GM19324 (cell line): ENCODE measurements around the gene THEM4.

Experiments used
- ATAC-seq: cut with Tn5 transposase; IDR thresholded peaks from one replicate; pipeline ENCODE4 v1.9.1; 2021; ENCODE audit warnings: mild to moderate bottlenecking, moderate library complexity; ENCODE audit not compliant: unreplicated experiment, low FRiP score

The THEM4 gene

DNA sequence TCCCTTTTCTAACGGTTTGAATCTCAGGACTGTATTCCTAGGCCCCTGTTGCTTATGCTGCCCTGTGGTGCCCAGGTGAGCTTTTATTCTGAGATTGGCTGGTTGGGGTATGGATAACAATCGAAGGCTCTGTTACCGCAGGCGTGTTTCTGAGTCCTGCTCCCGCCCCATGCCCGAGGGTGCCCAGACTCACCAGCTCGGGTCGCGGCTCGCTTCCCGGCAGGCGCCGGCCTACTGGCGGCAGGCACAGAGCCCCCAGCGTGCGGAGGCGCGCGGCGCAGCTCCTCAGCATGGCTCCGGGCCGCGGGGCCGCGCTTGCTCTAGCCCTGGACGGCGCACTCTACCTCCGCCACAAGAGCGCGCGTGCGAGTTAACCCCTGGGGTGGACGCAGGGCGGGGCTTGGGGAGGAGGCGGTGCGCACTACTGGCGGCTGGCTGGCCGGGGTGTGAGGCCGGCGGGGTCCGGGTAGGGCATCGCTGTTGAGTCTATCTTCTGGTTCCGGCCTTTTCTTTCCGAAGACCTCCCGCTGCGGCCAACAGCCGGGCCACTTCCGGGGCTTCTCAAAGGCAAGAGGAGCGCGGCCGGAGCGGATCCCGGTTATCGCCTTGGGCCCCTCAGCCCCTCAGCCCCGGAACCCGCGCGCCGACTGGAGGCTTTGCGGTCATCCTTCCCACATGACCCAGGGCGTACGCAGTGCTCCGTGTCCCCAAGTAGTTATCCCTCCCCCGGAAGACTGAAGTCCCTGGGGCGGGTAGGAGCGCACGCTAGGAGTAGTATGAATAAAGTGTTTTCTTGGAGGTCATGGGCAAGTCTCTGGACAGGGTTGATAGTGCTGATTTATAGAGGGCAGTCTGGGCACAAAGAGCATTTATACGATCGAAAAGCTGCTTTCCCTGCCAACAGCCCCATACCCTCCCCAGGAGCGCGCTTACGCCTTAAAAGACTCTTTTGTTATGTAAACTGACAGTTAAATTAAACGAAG, at the start of gene THEM4:
THEM4 (minus strand) TSS at position 345 of the 983 bp plus-strand sequence; CDS start at position 292, 53 bp downstream.
- ATAC-seq = peak; percentile 98

GRCh38 chr1:151958959-151959358, 49.6 kb upstream of the THEM4 start:
- no peak for ATAC-seq

DNA sequence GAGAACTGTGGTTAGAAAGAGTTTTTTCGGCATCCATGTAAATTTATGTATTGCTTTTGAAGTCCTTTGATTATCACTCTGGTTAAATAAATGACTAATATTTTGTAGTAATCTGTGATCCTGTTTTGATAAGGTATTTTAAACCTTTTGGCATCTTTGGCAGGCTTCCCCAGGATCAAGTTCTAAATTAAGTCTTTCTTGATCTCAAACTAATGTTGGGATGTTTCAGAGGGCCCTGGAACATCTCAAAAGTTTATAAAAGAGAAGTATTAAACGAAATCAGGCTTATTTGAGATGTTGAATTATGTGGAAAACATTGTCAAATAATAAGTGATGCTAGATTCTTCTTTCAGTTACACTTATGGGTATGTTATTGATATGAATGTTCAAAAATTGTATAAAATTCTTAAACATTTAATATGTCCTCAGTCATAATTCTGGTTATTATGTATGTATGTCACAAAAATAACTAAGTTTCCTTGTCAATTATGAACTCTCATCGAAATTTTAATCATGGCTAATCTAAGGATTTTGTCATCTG, 47.7 kb upstream of the THEM4 start:
- no peak for ATAC-seq

- no peak for ATAC-seq
These were observed 44.2 kb upstream of the THEM4 start for GRCh38 chr1:151953409-151954094.

DNA sequence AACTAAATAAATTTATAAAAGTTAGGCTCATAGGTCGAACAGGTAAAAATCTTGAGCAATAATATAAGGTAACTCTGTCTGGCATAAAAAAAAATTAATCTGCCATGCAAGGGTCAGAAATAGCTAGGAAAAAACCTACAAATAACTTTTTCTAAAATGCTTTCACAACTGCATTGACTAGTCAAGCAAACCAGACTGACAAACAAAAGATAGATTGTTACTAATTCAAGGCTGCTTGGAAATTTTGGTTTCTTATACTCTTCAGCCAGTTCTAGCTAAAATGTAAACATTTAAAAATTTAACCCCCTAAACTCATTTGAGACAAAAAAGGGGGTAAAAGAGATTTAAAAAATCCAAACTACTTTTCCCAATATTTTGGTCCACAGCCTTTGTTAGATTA, 43.5 kb upstream of the THEM4 start:
- no peak for ATAC-seq

GRCh38 chr1:151949371-151950193, 40.3 kb upstream of the THEM4 start:
- ATAC-seq = no peak

GRCh38 chr1:151948506-151948905, 39.2 kb upstream of the THEM4 start:
- ATAC-seq = no peak

DNA sequence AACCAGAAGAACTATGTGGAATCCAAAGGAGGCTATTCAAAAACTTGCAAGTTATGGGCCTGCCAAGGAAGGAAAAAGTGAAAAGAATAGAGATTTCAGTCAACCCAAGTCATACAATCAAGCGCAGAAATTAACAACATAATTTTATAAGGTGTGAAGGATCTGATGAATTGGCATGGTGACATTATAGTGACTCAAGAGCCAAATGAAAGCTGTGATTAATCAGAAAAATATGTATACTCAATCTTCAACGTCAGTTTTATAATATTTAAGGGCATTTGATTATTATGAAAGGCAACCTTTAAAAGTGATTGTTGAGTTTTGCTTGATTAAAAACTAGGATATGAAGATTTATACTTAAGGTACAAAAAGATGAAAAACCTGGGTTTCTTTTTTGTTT, 37.8 kb upstream of the THEM4 start:
- ATAC-seq = no peak

DNA sequence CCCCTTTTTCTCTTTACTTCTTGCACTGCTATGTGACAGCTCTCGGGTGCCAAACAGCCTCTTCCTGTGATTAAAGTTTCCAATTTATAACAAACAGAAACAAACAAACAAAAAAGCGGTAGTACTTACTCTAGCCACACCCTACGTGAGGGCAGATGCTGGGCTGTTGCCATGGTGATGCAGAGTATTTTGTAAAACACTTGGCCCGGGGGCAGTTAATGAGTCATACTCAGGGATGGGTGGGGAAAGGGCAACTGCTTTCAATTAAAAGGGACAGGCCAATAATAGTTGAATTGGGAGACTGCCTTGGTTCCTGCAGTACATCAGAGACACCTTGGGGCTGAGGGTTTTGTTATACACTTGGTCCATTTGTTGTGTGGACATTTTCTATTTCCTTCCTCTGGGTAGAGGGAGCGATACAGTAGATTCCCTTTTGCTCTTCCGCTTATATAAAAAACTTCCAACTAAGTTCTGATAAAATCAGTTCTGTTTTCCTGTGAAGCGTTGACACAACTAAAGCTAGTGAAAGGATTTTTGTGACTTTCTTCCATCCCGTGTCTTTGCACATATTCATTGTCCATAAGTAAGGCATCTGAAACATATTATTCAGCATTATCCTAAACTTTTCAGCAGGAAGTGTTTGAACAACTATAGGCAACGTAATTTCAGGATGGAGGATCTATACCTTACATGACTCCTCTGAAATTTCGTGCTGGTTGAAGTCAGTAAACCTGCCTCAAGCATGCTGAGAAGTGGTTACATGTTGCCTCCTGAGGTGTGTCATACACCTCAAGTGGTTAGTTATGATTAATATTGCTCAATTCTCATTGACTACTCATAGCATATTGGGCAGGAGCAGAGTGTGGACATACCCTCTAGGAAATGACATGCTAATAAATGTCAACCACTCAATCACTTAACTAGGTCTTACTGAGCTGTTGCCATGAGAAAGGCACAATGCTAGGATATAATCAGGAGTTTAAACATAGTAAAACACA, 36.7 kb upstream of the THEM4 start:
- no peak for ATAC-seq

GRCh38 chr1:151944857-151945575, 35.7 kb upstream of the THEM4 start:
- no peak for ATAC-seq

DNA sequence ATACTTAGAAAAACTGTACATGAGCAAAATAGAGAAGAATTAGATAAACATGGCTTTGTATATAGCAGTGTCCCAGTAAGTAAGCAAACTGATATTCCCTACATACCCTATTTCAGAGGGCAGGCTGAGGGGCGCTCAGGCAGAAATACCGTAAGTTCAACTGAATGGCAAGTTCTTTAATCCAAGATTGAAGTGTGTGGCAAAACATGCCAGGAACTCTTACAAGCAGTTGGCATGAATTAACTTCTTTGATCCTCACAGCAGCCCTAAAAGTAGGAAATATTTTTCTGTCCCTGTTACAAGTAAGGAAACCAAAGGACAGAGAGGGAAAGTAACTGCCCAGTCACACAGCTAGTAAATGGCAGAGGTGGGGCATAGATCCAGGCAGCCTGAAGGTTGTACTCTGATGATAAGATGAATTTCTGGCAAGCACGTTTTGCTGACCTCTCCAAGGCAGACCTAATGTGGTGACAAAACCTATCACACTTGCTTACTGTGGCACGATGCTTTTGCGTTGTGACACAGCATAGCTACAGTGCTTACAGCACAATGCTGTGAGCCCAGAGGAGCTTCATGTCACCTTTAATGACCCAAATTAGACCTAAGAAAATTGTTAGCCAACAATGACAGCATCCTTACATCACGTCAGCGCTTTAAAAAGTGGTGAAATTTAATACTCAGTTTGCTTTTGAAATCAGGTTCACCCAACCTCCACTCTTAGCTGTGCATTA, 35.0 kb upstream of the THEM4 start:
- no peak for ATAC-seq

GRCh38 chr1:151943591-151943990, 34.3 kb upstream of the THEM4 start:
- no peak for ATAC-seq

GRCh38 chr1:151942882-151943281, 33.6 kb upstream of the THEM4 start:
- ATAC-seq = no peak

DNA sequence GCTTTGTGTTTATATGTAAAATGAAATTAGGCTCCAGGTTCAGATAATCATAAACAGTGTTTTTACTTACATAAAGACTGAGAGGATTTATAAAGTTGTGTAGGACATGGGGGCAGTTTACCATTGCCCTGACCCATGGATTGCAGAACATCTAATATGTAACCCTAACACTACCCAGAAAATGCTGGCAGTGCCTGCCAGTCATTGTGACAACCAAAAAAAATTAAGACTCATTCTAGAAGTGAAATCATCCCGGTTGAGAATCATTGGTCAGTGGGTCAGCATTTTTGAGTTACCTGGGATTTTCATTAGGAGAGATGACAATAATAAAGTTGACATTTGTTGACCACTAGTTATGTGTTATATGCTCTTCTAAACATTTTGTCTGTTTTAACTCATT, 31.2 kb upstream of the THEM4 start:
- ATAC-seq = no peak

GRCh38 chr1:151939779-151940178, 30.5 kb upstream of the THEM4 start:
- no peak for ATAC-seq

DNA sequence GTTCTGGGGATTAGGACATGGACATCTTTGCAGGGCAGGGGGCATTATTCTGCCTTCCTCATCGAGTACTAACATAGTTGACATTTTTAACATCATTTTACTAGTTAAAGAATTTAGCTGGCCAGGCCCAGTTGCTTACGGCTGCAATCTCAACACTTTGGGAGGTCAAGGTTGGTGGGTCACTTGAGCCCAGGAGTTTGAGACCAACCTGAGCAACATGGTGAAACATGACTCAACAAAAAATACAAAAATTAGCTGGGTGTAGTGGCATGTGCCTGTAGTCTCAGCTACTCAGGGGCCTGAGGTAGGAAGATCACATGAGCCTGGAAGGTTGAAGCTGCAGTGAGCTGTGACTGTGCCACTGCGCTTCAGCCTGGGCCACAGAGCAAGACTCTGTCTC, 29.8 kb upstream of the THEM4 start:
- no peak for ATAC-seq

- ATAC-seq = no peak
These were observed 27.3 kb upstream of the THEM4 start for GRCh38 chr1:151936653-151937052.
